Keratinocyte (primary cell): ENCODE data around the gene CMIP. TPM values are rescaled to one million over a fixed set of nuclear protein-coding genes. Genes with fewer than 3 reads are reported as not detected.

Experiments
- DNase-seq: peaks from one replicate; pipeline ENCODE4 v3.0.0-alpha.2; 2011; ENCODE audit warnings: low read depth, missing footprints, low spot score
- FAIRE-seq: peaks from 2 replicates; lab custom pipeline; 2011; peaks lifted over from hg19 to GRCh38; lab: Jason Lieb, UNC
- H2AFZ ChIP-seq: 2 replicates; pipeline ENCODE4 v1.6.0; 2012; ENCODE audit warnings: low read length, control low read depth, inconsistent platforms; ENCODE audit not compliant: control insufficient read depth
- H3K27ac ChIP-seq: 2 replicates; pipeline ENCODE4 v1.5.1; 2011; ENCODE audit warnings: low read length; ENCODE audit not compliant: control insufficient read depth, insufficient read depth
- H3K27me3 ChIP-seq: 3 replicates; pipeline ENCODE4 v1.6.0; 2011; ENCODE audit warnings: low read length; ENCODE audit not compliant: control insufficient read depth, insufficient read depth; ENCODE audit errors: extremely low read depth
- H3K36me3 ChIP-seq, 2 experiments: 2 replicates in 1 of 2; 3 replicates in 1 of 2; pipeline ENCODE4 v1.5.1; 2011; ENCODE audit warnings: low read length in 2 of 2, mild to moderate bottlenecking in 1 of 2; ENCODE audit not compliant: control insufficient read depth in 2 of 2, insufficient read depth in 2 of 2; ENCODE audit errors: extremely low read depth in 1 of 2
- H3K4me1 ChIP-seq: 3 replicates; pipeline ENCODE4 v1.5.1; 2011; ENCODE audit warnings: low read length; ENCODE audit not compliant: control insufficient read depth, insufficient read depth; ENCODE audit errors: extremely low read depth
- H3K4me2 ChIP-seq: 3 replicates; pipeline ENCODE4 v1.6.0; 2011; ENCODE audit warnings: low read depth, low read length; ENCODE audit not compliant: control insufficient read depth, insufficient read depth; ENCODE audit errors: extremely low read depth
- H3K4me3 ChIP-seq, 3 experiments: fragments of 200-600 bp in 1 of 3; sonication (generic) in 1 of 3; 2 replicates in 2 of 3; 3 replicates in 1 of 3; pipeline ENCODE4 v1.5.1; 2011 to 2016; ENCODE audit warnings: low read length in 3 of 3, mild to moderate bottlenecking in 3 of 3, control low read depth in 2 of 3, inconsistent platforms in 1 of 3, low read depth in 1 of 3, mixed read lengths in 1 of 3, mixed run types in 1 of 3, moderate library complexity in 1 of 3; ENCODE audit not compliant: control insufficient read depth in 2 of 3, insufficient read depth in 2 of 3; ENCODE audit errors: extremely low read depth in 1 of 3
- H3K79me2 ChIP-seq: 2 replicates; pipeline ENCODE4 v1.6.0; 2012; ENCODE audit warnings: low read length; ENCODE audit not compliant: control insufficient read depth, insufficient read depth
- H3K9ac ChIP-seq: 3 replicates; pipeline ENCODE4 v1.6.0; 2011; ENCODE audit warnings: low read length; ENCODE audit not compliant: control insufficient read depth, insufficient read depth; ENCODE audit errors: extremely low read depth
- H3K9me1 ChIP-seq: 3 replicates; pipeline ENCODE4 v1.6.0; 2011; ENCODE audit warnings: low read length; ENCODE audit not compliant: control insufficient read depth, insufficient read depth; ENCODE audit errors: extremely low read depth
- H3K9me3 ChIP-seq: 2 replicates; pipeline ENCODE4 v1.5.1; 2012; ENCODE audit warnings: low read depth, low read length; ENCODE audit not compliant: control insufficient read depth
- H4K20me1 ChIP-seq: 3 replicates; pipeline ENCODE4 v1.6.0; 2011; ENCODE audit warnings: low read length; ENCODE audit not compliant: control insufficient read depth, insufficient read depth; ENCODE audit errors: extremely low read depth
- CTCF ChIP-seq, 3 experiments: IDR thresholded peaks in 1 of 3; conservative IDR thresholded peaks in 1 of 3; optimal IDR thresholded peaks in 1 of 3; 2 replicates in 2 of 3; 3 replicates in 1 of 3; pipeline versions ENCODE3 to v1.5.1; 2011; ENCODE audit warnings: low read length in 3 of 3, mild to moderate bottlenecking in 3 of 3, moderate library complexity in 2 of 3, control low read depth in 1 of 3, inconsistent platforms in 1 of 3; ENCODE audit not compliant: insufficient read depth in 2 of 3; ENCODE audit errors: extremely low read depth in 1 of 3
- EZH2 ChIP-seq: IDR thresholded peaks from one replicate; pipeline ENCODE4 v1.6.1; 2012; ENCODE audit warnings: inconsistent platforms, mild to moderate bottlenecking, low read length, moderate library complexity
- dilution Hi-C: fragments of 300-500 bp; cut with MboI; formaldehyde crosslinking; loops from one replicate; pipeline ENCODE4 v1.7.0; 2020; ENCODE audit warnings: low sequenced_read_pairs; ENCODE audit not compliant: extremely low pct_ligation_motif_present
- polyA plus RNA-seq, 5 experiments: library from polyadenylated mRNA; depleted of rRNA in 3 of 5; stranded (reverse) in 3 of 5; stranded (forward) in 1 of 5; unstranded in 1 of 5; fragments of >200 nt; gene quantifications; 1 replicate in 1 of 5; 2 replicates in 3 of 5; 3 replicates in 1 of 5; pipeline versions ENCODE4 v1.2.1 to v1.2.3, GENCODE V29; 2011 to 2012; ENCODE audit warnings: missing spikeins in 2 of 5, low read depth in 1 of 5, low replicate concordance in 1 of 5

Gene CMIP
- polyA plus RNA-seq, 1 donor (not counting 4 experiments of a cell fraction or from before 2014, with no cell fraction given): 5.0 TPM

GRCh38 chr16:81469183-81469677, 24.6 kb downstream of the CMIP start:
- Histone ChIP-seq H3K27ac (no peak overlapping the region), H3K4me3 (no peak overlapping the region), H3K4me1 (no peaks in the 10 kb centered on the region), H3K36me3 (peaks cover 7 to 34% of the 10 kb centered on the region in 2 experiments), H3K4me2 (no peak overlapping the region), H2AFZ (no peak overlapping the region), H4K20me1 (peaks cover 62% of the 10 kb centered on the region), H3K79me2 (peaks cover 100% of the 10 kb centered on the region), H3K9me1 (peaks cover 5% of the 10 kb centered on the region), H3K9me3 (no peaks in the 10 kb centered on the region), H3K27me3 (no peaks in the 10 kb centered on the region), H3K9ac (no peak overlapping the region)
- no peak for TF ChIP-seq EZH2
- no peak for TF ChIP-seq CTCF (optimal IDR thresholded peaks at IDR 0.05 in 1 of 3, IDR thresholded peaks at IDR 0.05 in 1 of 3, conservative IDR thresholded peaks at IDR 0.05 in 1 of 3; ENCODE audit: extremely low read depth in 1 of 3, insufficient read depth in 2 of 3, low read length in 3 of 3)
- dilution Hi-C loops: no loop called here
- no peak for DNase-seq
- no peak for FAIRE-seq

- Histone ChIP-seq H3K79me2 (peaks cover 100% of the 10 kb centered on the region), H3K9me3 (no peaks in the 10 kb centered on the region), H3K9me1 (peaks cover 5% of the 10 kb centered on the region), H3K4me3 (no peak overlapping the region), H3K9ac (no peak overlapping the region), H3K27me3 (no peaks in the 10 kb centered on the region), H2AFZ (no peak overlapping the region), H3K4me2 (no peak overlapping the region), H4K20me1 (peaks cover 61% of the 10 kb centered on the region), H3K36me3 (peaks cover 9 to 36% of the 10 kb centered on the region in 2 experiments), H3K27ac (no peak overlapping the region), H3K4me1 (no peaks in the 10 kb centered on the region)
- TF ChIP-seq EZH2 (no peak), CTCF (optimal IDR thresholded peaks at IDR 0.05 in 1 of 3, IDR thresholded peaks at IDR 0.05 in 1 of 3, conservative IDR thresholded peaks at IDR 0.05 in 1 of 3; ENCODE audit: extremely low read depth in 1 of 3, insufficient read depth in 2 of 3, low read length in 3 of 3) (no peak)
- DNase-seq: no peak
- FAIRE-seq: no peak
- dilution Hi-C loops: no loop called here
Observed at GRCh38 chr16:81469710-81470535, 25.3 kb downstream of the CMIP start.
